Activated CD4-positive, alpha-beta T cell treated with anti-CD3 and anti-CD28 coated beads, Interleukin-2, Interleukin-6, amounts not matched to agents 100 ng/mL and 50 ng/mL, durations not matched to agents 16 hours and 8 hours (primary cell): ENCODE data around the gene SNUPN.
A peak's percentile ranks its signal among the peaks of the same experiment; 100 is the strongest.
"Not testable (repeated sequence)": the region's sequence is repeated elsewhere in the genome, so short reads cannot be mapped to it uniquely, and the experiment has no call there.

Experiments used
- DNase-seq: peaks from one replicate; pipeline ENCODE4 v3.0.0-alpha.2; 2020

Gene SNUPN

DNA sequence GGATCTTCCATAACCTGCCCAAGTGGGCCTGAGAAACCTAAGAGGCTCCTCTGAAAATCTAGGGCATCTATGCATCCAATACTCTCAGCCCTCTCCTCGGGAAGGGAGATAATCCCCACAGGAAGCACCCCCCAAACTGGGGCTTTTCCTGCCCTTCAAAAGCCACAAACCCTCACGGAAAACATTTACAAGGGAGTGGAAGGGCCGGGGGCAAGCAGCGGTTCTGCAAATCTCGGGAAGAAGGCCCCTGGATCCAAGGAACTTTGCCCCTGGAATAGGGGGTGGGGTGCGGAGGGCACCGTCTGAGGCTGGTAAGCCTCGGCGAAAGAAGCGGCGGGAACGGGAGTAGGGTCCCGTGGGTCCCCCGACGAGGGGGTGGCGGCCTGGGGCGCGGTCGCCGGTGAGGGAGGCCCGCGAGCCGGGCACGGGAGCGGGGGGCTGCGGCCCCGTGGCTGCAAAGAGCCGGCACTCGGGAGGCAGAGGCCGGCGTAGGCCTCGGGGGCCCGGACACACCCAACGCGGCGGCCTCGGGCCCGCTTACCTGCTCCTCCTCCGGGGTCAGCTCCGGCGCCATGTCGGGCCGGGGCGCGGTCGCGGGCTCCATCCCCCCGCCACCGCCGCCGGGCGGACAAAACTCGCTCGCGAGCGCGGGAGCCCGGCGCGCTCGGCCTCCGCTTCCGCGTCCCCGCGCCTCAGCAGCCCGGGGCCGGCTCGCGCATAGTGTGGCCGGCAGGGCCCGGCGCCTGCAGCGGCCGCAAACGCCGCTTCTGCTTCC is 47.2 kb downstream of the SNUPN start:
- DNase-seq: peak; percentile 31

DNA sequence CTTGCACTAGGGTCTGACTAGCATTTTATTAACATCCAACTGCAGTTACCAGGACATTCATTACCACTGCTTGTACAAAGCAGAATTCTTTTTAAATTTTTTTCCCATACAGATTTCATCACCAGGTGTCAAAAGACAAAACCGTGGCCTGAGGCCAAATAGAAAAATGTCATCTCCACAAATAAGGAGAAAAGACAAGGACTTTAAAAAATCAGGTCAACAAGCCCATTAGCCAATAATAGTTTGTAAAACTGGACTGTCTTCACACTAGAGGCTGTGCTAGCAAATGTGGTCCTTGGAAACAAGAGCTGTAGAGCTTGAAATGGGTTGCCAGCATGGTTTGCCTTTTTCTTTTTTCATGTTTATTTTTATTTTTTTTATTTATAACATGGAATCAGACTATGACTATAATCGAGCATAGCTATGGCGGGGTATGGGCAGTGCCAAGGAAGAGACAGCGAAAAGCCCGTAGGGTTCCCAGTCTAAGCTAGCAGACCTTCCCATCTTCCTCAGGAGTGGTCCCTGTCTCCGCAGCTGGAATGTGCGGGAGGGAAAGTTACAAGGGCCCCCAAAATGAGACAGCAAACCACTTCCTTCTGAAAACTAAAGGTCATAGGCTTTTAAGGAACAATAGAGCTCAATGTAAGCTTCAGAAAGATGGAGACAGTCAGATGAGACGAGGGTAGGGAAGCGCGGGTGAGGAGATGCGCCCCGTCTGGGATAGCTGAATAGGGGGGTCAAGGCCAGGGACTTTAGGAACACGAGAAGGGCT is 47.9 kb downstream of the SNUPN start:
- DNase-seq: no peak

DNA sequence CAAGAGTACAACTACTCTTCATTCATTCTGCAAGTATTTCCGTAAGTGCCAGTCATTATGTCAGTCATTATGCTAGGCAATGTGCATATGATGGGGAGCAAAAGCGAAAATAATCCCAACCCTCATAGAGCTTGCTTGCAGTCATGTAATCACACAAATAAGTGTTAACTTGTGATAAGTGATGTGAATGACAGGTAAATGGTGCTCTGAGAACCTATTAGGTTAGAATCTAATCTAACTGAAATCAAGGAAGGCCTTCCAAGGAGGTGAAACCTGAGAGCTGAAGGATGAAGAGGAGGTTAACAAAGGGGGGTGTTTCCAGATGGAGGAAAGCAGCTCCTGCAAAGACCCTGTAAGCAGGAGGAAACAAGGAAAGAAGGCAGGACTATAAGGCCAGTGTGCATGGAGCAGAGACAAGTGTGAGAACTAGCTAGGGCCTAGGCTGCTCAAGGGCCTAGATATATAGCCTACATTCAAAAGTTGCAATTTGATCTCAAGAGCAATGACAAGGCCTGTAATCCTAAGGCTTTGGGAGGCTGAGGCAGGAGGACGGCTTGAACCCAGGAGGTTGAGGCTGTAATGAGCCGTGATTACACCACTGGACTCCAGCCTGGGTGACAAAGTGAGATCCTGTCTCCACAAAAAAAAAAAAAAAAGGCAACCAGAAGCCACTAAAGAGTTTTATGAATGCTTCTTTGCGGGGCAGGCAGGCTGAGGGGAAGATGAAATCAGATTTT is 51.7 kb downstream of the SNUPN start:
- DNase-seq: no peak

DNA sequence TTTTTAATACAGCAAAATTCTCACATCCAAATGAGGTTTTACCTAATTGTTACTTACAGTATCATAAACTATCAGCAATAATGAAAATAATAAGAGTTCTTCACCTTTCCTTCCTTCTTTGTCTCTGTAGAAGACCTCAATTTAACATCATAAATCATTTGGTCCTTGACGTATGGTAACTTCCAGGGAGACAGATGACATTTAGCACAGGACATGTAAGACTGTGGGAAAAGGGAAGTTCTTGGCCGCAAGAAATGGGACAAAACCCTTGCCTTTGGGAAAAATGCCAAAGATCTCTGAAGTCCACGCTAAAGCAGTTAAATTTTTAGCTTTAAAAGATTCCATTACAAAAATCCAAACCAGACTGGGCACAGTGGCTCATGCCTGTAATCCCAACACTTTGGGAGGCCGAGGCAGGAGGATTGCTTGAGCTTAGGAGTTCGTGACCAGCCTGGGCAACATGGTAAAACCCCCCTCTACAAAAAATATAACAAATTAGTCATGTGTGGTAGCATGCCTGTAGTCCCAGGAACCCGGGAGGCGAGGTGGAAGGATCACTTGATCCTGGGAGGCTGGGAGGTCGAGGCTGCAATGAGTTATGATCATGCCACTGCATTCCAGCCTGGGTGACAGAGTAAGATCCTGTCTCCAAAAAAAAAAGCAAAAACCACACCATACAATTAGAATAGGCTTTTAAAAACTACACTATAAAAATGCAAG is 55.2 kb downstream of the SNUPN start:
- no peak for DNase-seq

DNA sequence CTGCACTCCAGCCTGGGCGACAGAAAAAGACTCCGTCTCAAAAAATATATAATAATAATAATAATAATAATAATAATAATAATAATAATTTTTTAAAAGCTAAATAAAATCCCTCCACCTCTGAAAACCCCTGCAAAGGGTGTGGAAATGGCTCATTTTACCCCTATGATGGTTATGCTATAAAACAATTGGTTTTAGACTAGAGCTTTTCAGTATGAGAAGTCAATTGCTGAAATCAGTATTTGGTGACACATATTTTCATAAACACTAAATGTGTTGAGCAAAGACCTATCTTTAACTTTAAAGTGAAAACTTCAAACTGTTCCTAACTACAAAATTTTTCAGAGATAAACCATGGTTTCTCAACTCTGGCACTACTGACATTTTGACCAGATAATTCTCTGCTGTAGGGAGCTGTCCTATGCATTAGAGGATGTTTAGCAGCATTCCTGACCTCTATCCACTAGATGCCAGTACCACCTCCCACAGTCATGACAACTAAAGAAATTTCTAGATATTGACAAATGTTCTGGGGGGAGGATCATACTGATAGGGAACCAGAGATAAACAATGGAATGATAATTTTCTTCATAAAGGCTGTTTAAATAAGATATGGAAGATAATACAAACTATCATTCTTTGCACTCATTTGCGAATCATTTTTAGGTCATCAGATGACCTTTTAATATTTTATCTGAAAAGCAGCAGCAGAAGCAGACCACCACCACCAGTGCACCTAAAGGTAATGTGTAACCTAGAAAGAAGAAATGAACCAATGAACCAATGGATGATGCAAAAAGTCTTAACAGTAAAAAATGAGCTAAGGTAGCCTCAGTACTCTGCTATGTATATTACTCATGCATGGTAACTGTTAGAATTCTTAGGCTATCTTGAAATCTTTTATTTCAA is 60.2 kb downstream of the SNUPN start:
- no peak for DNase-seq

DNA sequence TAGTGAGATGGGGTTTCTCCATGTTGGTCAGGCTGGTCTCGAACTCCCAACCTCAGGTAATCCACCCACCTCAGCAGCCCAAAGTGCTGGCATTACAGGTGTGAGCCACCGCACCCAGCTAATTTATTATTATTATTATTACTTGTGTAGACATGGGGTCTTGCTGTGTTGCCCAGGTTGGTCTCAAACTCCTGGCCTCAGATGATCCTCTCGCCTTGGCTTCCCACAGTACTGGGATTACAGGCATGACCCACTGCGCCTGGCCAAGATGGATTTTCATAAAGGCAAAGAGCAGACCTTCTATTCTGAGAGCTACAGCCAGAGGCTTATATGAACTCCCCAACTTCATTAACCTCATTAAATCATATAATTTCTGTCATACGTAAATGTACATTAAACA is 63.6 kb downstream of the SNUPN start:
- no peak for DNase-seq

DNA sequence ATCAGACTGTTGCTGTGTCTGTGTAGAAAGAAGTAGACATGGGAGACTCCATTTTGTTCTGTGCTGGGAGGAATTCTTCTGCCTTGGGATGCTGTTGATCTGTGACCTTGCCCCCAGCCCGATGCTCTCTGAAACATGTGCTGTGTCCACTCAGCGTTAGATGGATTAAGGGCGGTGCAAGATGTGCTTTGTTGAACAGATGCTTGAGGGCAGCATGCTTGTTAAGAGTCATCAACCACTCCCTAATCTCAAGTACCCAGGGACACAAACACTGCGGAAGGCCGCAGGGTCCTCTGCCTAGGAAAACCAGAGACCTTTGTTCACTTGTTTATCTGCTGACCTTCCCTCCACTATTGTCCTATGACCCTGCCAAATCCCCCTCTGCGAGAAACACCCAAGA is 66.2 kb downstream of the SNUPN start:
- DNase-seq: not testable (repeated sequence)

DNA sequence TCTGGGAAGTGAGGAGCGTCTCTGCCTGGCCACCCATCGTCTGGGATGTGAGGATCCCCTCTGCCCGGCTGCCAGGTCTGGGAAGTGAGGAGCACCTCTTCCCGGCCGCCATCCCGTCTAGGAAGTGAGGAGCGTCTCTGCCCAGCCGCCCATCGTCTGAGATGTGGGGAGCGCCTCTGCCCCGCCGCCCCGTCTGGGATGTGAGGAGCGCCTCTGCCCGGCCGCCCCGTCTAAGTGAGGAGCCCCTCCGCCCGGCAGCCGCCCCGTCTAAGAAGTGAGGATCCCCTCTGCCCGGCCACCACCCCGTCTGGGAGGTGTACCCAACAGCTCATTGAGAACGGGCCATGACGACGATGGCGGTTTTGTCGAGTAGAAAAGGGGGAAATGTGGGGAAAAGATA is 66.6 kb downstream of the SNUPN start:
- not testable (repeated sequence) for DNase-seq

DNA sequence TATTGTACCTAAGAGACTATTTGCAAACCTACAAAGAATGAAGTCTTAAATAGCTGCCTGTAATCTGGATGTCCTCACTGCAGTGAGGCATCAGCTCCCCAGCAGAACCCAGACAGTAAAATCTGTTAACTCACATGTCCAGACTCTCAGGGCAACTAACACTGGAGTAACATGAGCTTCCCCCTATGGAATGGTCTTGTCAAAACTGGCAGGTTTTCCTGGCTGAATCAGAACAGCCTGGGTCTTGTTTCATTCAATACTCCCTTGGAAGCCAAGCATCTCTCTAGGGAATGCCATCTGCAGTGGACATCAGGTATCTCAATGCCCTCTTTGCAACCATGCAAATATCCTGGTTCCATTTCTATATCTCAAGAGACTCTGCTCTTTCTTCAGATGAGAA is 70.8 kb downstream of the SNUPN start:
- no peak for DNase-seq

DNA sequence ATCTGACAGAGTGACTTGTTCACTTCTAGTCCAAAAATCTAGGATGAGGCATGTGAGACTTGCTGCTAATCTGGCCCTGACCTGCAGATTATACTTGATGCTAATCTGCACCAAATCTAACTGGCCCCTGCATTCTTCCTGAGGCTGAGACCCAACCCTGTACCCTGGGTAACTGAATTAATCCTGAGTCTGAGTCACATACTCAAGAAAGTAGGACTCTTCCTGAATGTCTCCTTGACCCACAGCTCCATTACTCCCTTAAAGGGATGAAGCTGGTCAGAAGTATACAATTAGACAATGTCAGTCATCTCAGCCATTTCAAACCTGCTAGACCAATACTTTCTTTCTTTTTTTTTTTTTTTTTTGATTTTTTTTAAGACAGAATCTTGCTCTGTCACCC is 71.9 kb downstream of the SNUPN start:
- no peak for DNase-seq

DNA sequence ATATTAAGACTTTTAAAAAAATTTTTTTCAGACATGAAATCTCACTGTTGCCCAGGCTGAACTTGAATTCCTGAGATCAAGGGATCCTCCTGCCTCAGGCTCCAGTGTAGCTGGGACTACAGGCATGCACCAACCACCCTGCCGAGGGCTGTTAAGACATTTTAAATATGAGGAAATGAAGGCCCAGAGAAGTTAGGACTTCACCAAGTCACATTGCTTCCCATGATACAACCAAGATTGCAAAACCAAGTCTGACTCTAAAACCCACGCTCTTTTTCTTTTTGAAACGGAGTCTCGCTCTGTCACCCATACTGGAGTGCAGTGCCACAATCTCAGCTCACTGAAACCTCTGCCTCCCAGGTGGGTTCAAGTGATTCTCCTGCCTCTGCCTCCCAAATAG is 74.4 kb downstream of the SNUPN start:
- no peak for DNase-seq
